ENCODE results near the gene ZNF383. TPM values are rescaled to one million over a fixed set of nuclear protein-coding genes. Genes with fewer than 3 reads are reported as not detected.
"Not testable (repeated sequence)": the region's sequence is repeated elsewhere in the genome, so short reads cannot be mapped to it uniquely, and the experiment has no call there.

Gene ZNF383
- total and polyA plus RNA-seq, 2 donors from 2014 or later: 4.3 to 11.5 TPM

- Histone ChIP-seq H3K9me3 (ENCODE audit: control insufficient read depth in 2 of 3, insufficient read depth in 1 of 3, low read length in 3 of 3) (peaks cover 0 to 18% (median 2%) of the 10 kb centered on the region in 3 donors), H3K36me3 (ENCODE audit: control insufficient read depth in 2 of 3, insufficient read depth in 3 of 3, low read length in 3 of 3) (no peaks in the 10 kb centered on the region), H3K27ac (ENCODE audit: low read depth in 2 of 2, low read length in 2 of 2) (no peak overlapping the region), H3K27me3 (ENCODE audit: control insufficient read depth, insufficient read depth, low read length) (no peaks in the 10 kb centered on the region), H3K9ac (ENCODE audit: low read length in 3 of 3) (peak overlapping the region; percentile 60 to 80 (median 78)), H3K4me1 (ENCODE audit: control insufficient read depth in 2 of 3, insufficient read depth in 2 of 3, low read depth in 1 of 3, low read length in 3 of 3) (peaks cover 0 to 2% (median 0%) of the 10 kb centered on the region in 3 donors), H3K4me3 (ENCODE audit: low read length in 3 of 3) (peak overlapping the region; percentile 73 to 92 (median 81))
- FAIRE-seq (peak; percentile 84), DNase-seq (peak; percentile 94 to 98 (median 97))
- TF ChIP-seq, protein P1, sequence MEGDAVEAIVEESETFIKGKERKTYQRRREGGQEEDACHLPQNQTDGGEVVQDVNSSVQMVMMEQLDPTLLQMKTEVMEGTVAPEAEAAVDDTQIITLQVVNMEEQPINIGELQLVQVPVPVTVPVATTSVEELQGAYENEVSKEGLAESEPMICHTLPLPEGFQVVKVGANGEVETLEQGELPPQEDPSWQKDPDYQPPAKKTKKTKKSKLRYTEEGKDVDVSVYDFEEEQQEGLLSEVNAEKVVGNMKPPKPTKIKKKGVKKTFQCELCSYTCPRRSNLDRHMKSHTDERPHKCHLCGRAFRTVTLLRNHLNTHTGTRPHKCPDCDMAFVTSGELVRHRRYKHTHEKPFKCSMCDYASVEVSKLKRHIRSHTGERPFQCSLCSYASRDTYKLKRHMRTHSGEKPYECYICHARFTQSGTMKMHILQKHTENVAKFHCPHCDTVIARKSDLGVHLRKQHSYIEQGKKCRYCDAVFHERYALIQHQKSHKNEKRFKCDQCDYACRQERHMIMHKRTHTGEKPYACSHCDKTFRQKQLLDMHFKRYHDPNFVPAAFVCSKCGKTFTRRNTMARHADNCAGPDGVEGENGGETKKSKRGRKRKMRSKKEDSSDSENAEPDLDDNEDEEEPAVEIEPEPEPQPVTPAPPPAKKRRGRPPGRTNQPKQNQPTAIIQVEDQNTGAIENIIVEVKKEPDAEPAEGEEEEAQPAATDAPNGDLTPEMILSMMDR (IDR thresholded peaks at IDR 0.05; ENCODE audit: borderline replicate concordance, extremely low read depth, insufficient read depth): no peak
- intact Hi-C loops (cut with DNase I): no loop called here
Observed at GRCh38 chr19:37251308-37252229, 33.6 kb downstream of the ZNF383 start.

DNA sequence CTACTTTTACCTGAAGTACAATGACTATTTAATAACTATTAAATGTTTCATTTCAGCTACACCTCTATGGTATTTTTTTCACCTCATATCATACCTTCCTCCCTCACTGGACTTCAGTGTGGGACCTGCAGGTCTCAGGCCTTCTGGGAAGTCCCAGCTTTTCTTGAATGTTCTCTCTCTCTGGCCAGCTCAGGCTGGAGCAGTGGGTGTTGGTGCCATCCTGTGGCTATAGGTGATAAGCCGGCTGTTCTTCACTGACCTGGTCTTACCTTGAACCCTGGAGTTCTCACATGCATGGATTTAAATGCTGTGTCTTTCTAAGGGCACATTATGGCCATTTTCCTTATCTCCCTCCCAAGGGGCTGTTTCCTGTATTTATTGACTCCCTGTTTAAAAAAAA lies 45.0 kb downstream of the ZNF383 start:
- H3K36me3 ChIP-seq (ENCODE audit: control insufficient read depth in 2 of 3, insufficient read depth in 3 of 3, low read length in 3 of 3); H3K4me1 ChIP-seq (ENCODE audit: control insufficient read depth in 2 of 3, insufficient read depth in 2 of 3, low read depth in 1 of 3, low read length in 3 of 3); FAIRE-seq; DNase-seq; H3K9ac ChIP-seq (ENCODE audit: low read length in 3 of 3); H3K9me3 ChIP-seq (ENCODE audit: control insufficient read depth in 2 of 3, insufficient read depth in 1 of 3, low read length in 3 of 3); H3K4me3 ChIP-seq (ENCODE audit: low read length in 3 of 3); intact Hi-C loops (cut with DNase I); H3K27me3 ChIP-seq (ENCODE audit: control insufficient read depth, insufficient read depth, low read length); H3K27ac ChIP-seq (ENCODE audit: low read depth in 2 of 2, low read length in 2 of 2): not testable (repeated sequence)

GRCh38 chr19:37267005-37267404 lies 49.0 kb downstream of the ZNF383 start:
- H3K27me3 ChIP-seq (ENCODE audit: control insufficient read depth, insufficient read depth, low read length); H3K9me3 ChIP-seq (ENCODE audit: control insufficient read depth in 2 of 3, insufficient read depth in 1 of 3, low read length in 3 of 3); intact Hi-C loops (cut with DNase I); H3K36me3 ChIP-seq (ENCODE audit: control insufficient read depth in 2 of 3, insufficient read depth in 3 of 3, low read length in 3 of 3); H3K4me3 ChIP-seq (ENCODE audit: low read length in 3 of 3); H3K9ac ChIP-seq (ENCODE audit: low read length in 3 of 3); DNase-seq; FAIRE-seq; H3K27ac ChIP-seq (ENCODE audit: low read depth in 2 of 2, low read length in 2 of 2); H3K4me1 ChIP-seq (ENCODE audit: control insufficient read depth in 2 of 3, insufficient read depth in 2 of 3, low read depth in 1 of 3, low read length in 3 of 3): not testable (repeated sequence)

DNA sequence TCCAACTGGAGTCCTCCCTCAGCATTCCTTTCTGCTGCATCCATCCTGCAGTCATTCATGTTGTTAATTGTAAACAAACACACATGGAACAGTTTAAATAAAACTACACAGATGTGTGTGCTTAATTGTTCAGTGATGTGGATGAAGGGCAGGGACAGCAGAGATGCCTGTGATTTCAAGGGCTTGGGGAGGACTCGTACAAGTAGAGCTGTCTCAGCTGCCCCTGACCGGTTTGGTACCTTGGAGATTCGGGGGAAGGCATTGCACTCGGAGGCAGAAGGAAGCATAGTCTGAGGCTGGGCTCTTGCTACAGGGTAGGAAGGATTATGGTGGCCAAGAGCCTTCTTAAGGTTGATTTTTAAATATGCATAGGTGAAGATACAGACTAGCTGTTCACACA lies 49.7 kb downstream of the ZNF383 start:
- intact Hi-C loops (cut with DNase I); DNase-seq: not testable (repeated sequence)

GRCh38 chr19:37280656-37281055 lies 62.6 kb downstream of the ZNF383 start:
- H3K4me1 ChIP-seq (ENCODE audit: control insufficient read depth in 2 of 3, insufficient read depth in 2 of 3, low read depth in 1 of 3, low read length in 3 of 3); H3K27me3 ChIP-seq (ENCODE audit: control insufficient read depth, insufficient read depth, low read length); H3K36me3 ChIP-seq (ENCODE audit: control insufficient read depth in 2 of 3, insufficient read depth in 3 of 3, low read length in 3 of 3); H3K27ac ChIP-seq (ENCODE audit: low read depth in 2 of 2, low read length in 2 of 2); H3K4me3 ChIP-seq (ENCODE audit: low read length in 3 of 3); FAIRE-seq; H3K9me3 ChIP-seq (ENCODE audit: control insufficient read depth in 2 of 3, insufficient read depth in 1 of 3, low read length in 3 of 3); DNase-seq; H3K9ac ChIP-seq (ENCODE audit: low read length in 3 of 3); intact Hi-C loops (cut with DNase I): not testable (repeated sequence)

More for the DNA sequence above, 49.7 kb downstream of the ZNF383 start:
- not testable (repeated sequence) for H3K27me3 ChIP-seq (ENCODE audit: control insufficient read depth, insufficient read depth, low read length); H3K4me1 ChIP-seq (ENCODE audit: control insufficient read depth in 2 of 3, insufficient read depth in 2 of 3, low read depth in 1 of 3, low read length in 3 of 3); H3K36me3 ChIP-seq (ENCODE audit: control insufficient read depth in 2 of 3, insufficient read depth in 3 of 3, low read length in 3 of 3); H3K27ac ChIP-seq (ENCODE audit: low read depth in 2 of 2, low read length in 2 of 2); FAIRE-seq; H3K4me3 ChIP-seq (ENCODE audit: low read length in 3 of 3); H3K9ac ChIP-seq (ENCODE audit: low read length in 3 of 3); H3K9me3 ChIP-seq (ENCODE audit: control insufficient read depth in 2 of 3, insufficient read depth in 1 of 3, low read length in 3 of 3)

GRCh38 chr19:37284020-37284419 lies 66.0 kb downstream of the ZNF383 start:
- H3K9ac ChIP-seq (ENCODE audit: low read length in 3 of 3); H3K4me3 ChIP-seq (ENCODE audit: low read length in 3 of 3); H3K4me1 ChIP-seq (ENCODE audit: control insufficient read depth in 2 of 3, insufficient read depth in 2 of 3, low read depth in 1 of 3, low read length in 3 of 3); H3K27me3 ChIP-seq (ENCODE audit: control insufficient read depth, insufficient read depth, low read length); H3K9me3 ChIP-seq (ENCODE audit: control insufficient read depth in 2 of 3, insufficient read depth in 1 of 3, low read length in 3 of 3); H3K27ac ChIP-seq (ENCODE audit: low read depth in 2 of 2, low read length in 2 of 2); H3K36me3 ChIP-seq (ENCODE audit: control insufficient read depth in 2 of 3, insufficient read depth in 3 of 3, low read length in 3 of 3); intact Hi-C loops (cut with DNase I); FAIRE-seq: not testable (repeated sequence)
- peak in 1 of 5 donors; percentile 27 for DNase-seq

DNA sequence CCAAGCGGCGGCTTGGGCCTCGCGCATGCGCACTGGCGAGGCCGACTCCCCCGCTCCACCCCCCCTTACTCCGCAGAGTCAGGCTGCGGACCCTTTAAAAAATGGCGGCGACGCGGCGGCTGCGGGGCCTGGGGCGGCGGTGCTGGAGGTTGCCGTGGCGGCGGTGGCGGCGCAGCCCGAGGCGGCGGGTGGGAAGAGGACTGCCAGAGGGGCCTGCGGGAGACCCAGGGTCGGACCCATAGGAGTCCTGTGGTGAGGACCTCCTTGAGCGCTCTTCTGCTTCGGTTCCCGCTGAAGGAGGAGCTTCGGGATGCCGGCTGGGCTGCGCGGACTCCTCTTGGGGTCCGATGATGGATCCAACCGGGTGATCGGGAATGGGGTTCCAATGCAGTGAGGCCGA lies 71.2 kb downstream of the ZNF383 start:
- H3K36me3 ChIP-seq (ENCODE audit: control insufficient read depth in 2 of 3, insufficient read depth in 3 of 3, low read length in 3 of 3); H3K27ac ChIP-seq (ENCODE audit: low read depth in 2 of 2, low read length in 2 of 2); FAIRE-seq; H3K9ac ChIP-seq (ENCODE audit: low read length in 3 of 3); H3K9me3 ChIP-seq (ENCODE audit: control insufficient read depth in 2 of 3, insufficient read depth in 1 of 3, low read length in 3 of 3); H3K27me3 ChIP-seq (ENCODE audit: control insufficient read depth, insufficient read depth, low read length); intact Hi-C loops (cut with DNase I); H3K4me1 ChIP-seq (ENCODE audit: control insufficient read depth in 2 of 3, insufficient read depth in 2 of 3, low read depth in 1 of 3, low read length in 3 of 3); H3K4me3 ChIP-seq (ENCODE audit: low read length in 3 of 3): not testable (repeated sequence)
- peak in 2 of 5 donors; percentile 37 to 77 for DNase-seq
